Psoas muscle (tissue), 8 donors: ENCODE results near the gene TECPR1. TPM values are rescaled to one million over a fixed set of nuclear protein-coding genes. Genes with fewer than 3 reads are reported as not detected.

Experiments
- ATAC-seq, 4 donors: fragments of 200-7000 bp; cut with Tn5 transposase; one replicate each; pipeline ENCODE4 v1.9.1; 2020; ENCODE audit warnings: moderate library complexity in 3 of 4, mild to moderate bottlenecking in 2 of 4
- DNase-seq, 2 donors: peaks; one replicate each; pipeline ENCODE4 v3.0.0-alpha.2; 2020
- H3K27ac ChIP-seq: fragments of 200-600 bp; one replicate; pipeline ENCODE4 v1.8.0; 2022
- H3K27me3 ChIP-seq, 3 donors: fragments of 200-600 bp in 1 of 3; one replicate each; pipeline versions ENCODE4 v1.6.1 to v1.8.0; 2013 to 2022; ENCODE audit warnings: low read length in 2 of 3, mild to moderate bottlenecking in 2 of 3, moderate library complexity in 1 of 3; ENCODE audit not compliant: insufficient read depth in 3 of 3
- H3K36me3 ChIP-seq, 2 donors: fragments of 200-600 bp in 1 of 2; one replicate each; pipeline versions ENCODE4 v1.6.1 to v1.8.0; 2013 to 2022; ENCODE audit warnings: low read depth in 1 of 2, mild to moderate bottlenecking in 1 of 2, moderate library complexity in 1 of 2; ENCODE audit not compliant: insufficient read depth in 1 of 2
- H3K4me1 ChIP-seq: fragments of 200-600 bp; one replicate; pipeline ENCODE4 v1.8.0; 2022
- H3K4me3 ChIP-seq: fragments of 200-600 bp; one replicate; pipeline ENCODE4 v1.8.0; 2022; ENCODE audit warnings: mild to moderate bottlenecking
- H3K9me3 ChIP-seq: fragments of 200-600 bp; one replicate; pipeline ENCODE4 v1.8.0; 2022
- WGBS, 3 donors: extraction: QIAGEN DNeasy Blood & Tissue Kit; methylation state at CpG; one replicate each; pipeline versions ENCODE4 v1.1.6 to v1.1.7; 2013; 5-methylcytosine and 5-hydroxymethylcytosine counted together
- intact Hi-C, 2 donors: fragments of 100-400 bp; cut with DNase I; formaldehyde crosslinking; loops; one replicate each; pipeline versions ENCODE4 v1.11.0 to v1.14.2; 2022
- polyA plus RNA-seq, 3 donors: library from polyadenylated mRNA; stranded (reverse); fragments of 200-250 nt; gene quantifications; one replicate each; pipeline ENCODE4 v1.2.3, GENCODE V29; 2013
- total RNA-seq, 4 donors: library from RNA; stranded (reverse); fragmentation: NEBNext Ultra II Directional in 2 of 4; extraction: Animal tissue kit (Norgen Biotek cat#: 25700) in 2 of 4; gene quantifications; one replicate each; pipeline versions ENCODE4 v1.2.1 to v1.2.4, GENCODE V29; 2021 to 2023
- TF ChIP-seq, protein P1 (sequence below): fragments of 200-600 bp; IDR thresholded peaks from one replicate; pipeline ENCODE4 v1.8.0; 2022; ENCODE audit warnings: antibody characterized with exemption
- donor health status: healthy with polysubstance abuse.
- donor health status: DM: no; HTN: no; CAD: no; lungs with moderate emphysema.
- donor health status: Bipolar disorder and iron deficiency.
- donor health status: healthy.
- donor health status: DM: yes; HTN: yes; CAD: no.
- donor health status: DM: no; HTN: no; CAD: no.
- donor health status: DM: no; HTN: no; CAD: no.
- donor health status: DM: yes; HTN: yes; CAD: no.

TECPR1 gene
- total and polyA plus RNA-seq, 7 donors = 7.0 to 23.0 (median 14.5) TPM

DNA sequence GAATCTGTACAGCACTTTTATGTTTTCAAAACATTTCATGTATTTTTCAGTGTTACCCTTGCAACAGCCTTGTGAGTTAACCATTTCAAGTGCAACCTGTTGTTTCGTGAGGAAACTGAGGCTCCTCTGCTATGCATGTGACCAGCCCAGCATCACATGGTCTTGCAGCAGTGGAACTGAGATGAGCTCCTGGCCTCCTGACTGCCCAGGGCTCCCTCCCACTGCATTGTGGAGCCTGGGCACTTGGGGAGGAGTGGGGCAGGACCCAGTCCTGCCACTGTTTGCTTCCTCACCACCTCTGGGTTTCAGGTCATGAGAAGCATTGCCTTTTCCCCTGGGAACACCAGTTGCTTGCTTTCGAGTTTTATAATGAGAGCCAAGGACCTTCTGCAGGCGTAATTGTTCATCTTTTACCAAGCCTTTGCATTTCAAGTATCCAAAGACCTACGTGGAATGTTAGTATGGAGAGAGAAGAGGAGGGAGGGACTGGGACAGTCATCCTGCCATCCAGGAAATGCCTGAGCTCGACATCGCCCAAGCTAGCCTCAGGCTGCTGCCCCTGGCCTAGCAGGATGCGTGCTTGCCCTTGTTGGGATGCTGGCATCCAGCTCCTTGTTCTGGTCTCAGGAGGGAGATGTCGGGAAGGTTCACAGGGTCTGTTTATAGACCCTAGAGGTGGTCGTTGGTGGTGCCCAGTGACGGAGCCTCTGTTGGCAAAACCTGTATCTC is 73.1 kb downstream of the TECPR1 start:
- DNase-seq (no peak), ATAC-seq (peak in 1 of 4 donors; percentile 29)
- TF ChIP-seq, protein P1, sequence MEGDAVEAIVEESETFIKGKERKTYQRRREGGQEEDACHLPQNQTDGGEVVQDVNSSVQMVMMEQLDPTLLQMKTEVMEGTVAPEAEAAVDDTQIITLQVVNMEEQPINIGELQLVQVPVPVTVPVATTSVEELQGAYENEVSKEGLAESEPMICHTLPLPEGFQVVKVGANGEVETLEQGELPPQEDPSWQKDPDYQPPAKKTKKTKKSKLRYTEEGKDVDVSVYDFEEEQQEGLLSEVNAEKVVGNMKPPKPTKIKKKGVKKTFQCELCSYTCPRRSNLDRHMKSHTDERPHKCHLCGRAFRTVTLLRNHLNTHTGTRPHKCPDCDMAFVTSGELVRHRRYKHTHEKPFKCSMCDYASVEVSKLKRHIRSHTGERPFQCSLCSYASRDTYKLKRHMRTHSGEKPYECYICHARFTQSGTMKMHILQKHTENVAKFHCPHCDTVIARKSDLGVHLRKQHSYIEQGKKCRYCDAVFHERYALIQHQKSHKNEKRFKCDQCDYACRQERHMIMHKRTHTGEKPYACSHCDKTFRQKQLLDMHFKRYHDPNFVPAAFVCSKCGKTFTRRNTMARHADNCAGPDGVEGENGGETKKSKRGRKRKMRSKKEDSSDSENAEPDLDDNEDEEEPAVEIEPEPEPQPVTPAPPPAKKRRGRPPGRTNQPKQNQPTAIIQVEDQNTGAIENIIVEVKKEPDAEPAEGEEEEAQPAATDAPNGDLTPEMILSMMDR = no peak
- peak overlapping the region; percentile 80 for H3K27ac ChIP-seq
- H3K9me3 ChIP-seq = no peaks in the 10 kb centered on the region
- 78 to 88% (median 84%) methylated on average over 10 of the region's 10 CpGs for WGBS, 3 donors
- intact Hi-C loops = loop anchor here (5.0 kb wide), 1 partner anchor 103 kb away; the partner anchor contains the start of gene BRI3 (in 2 of the 2)
- peaks cover 0 to 3% of the 10 kb centered on the region in 2 donors for H3K36me3 ChIP-seq
- H3K4me1 ChIP-seq = peaks cover 41% of the 10 kb centered on the region
- peak overlapping the region; percentile 56 for H3K4me3 ChIP-seq
- H3K27me3 ChIP-seq = no peaks in the 10 kb centered on the region

DNA sequence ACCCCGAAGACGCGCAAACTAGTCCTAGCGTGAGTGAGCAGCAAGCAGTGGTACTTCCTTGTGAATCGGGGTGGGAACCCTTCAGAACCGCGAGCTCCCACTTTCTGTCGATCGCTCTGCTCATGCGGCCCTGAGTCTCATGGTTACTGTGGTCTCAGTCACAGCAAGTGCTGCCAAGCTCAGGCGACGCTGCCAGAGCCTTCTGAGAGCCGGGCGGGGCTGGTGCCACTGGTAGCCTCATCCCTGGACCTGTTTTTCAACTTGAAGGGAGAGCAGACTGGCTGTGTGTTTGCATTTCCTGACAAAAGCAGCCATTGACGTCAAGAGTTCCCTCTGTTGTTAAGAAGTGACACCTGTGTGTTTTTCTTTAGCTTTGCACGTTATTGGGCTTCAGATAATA is 73.7 kb downstream of the TECPR1 start:
- Histone ChIP-seq H3K4me3 (peak overlapping the region; percentile 56), H3K9me3 (no peaks in the 10 kb centered on the region), H3K27me3 (no peaks in the 10 kb centered on the region), H3K36me3 (peaks cover 0 to 3% of the 10 kb centered on the region in 2 donors), H3K4me1 (peaks cover 45% of the 10 kb centered on the region), H3K27ac (peak overlapping the region; percentile 80)
- TF ChIP-seq, protein P1 = no peak
- 42 to 77% (median 56%) methylated on average over 16 of the region's 16 CpGs for WGBS, 3 donors
- peak; percentile 76 to 86 (median 82) for ATAC-seq
- intact Hi-C loops = loop anchor here (5.0 kb wide), 1 partner anchor 104 kb away; the partner anchor contains the start of gene BRI3 (in 2 of the 2)
- peak; percentile 57 to 91 for DNase-seq

DNA sequence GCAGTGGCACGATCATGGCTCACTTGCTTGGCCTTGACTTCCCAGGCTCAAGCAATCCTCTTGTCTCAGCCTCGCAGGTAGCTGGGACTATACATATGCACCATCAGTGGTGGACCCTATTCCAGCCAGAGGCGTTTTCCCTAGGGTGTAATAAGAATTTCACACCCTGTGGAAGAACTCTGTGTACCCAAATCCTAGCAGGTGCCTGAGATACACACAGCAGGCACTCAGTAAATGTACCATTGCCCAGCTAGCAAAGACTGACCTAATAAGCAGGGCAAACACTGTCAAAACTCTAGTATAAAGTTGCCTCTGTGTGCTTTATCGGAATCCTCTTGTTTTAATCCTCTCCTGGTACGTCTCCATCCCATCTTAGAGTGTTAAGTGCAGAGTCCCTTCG is 74.5 kb downstream of the TECPR1 start:
- TF ChIP-seq, protein P1 = no peak
- 37 to 76% (median 54%) methylated on average over 6 of the region's 6 CpGs for WGBS, 3 donors
- peaks cover 0 to 7% of the 10 kb centered on the region in 2 donors for H3K36me3 ChIP-seq
- ATAC-seq = peak; percentile 32 to 79 (median 58)
- peaks cover 45% of the 10 kb centered on the region for H3K4me1 ChIP-seq
- peak overlapping the region; percentile 56 for H3K4me3 ChIP-seq
- intact Hi-C loops = loop anchor here (5.0 kb wide), 1 partner anchor 105 kb away; the partner anchor contains the start of gene BRI3 (in 2 of the 2)
- no peaks in the 10 kb centered on the region for H3K9me3 ChIP-seq
- H3K27ac ChIP-seq = peak overlapping the region; percentile 80
- no peaks in the 10 kb centered on the region for H3K27me3 ChIP-seq
- no peak for DNase-seq

DNA sequence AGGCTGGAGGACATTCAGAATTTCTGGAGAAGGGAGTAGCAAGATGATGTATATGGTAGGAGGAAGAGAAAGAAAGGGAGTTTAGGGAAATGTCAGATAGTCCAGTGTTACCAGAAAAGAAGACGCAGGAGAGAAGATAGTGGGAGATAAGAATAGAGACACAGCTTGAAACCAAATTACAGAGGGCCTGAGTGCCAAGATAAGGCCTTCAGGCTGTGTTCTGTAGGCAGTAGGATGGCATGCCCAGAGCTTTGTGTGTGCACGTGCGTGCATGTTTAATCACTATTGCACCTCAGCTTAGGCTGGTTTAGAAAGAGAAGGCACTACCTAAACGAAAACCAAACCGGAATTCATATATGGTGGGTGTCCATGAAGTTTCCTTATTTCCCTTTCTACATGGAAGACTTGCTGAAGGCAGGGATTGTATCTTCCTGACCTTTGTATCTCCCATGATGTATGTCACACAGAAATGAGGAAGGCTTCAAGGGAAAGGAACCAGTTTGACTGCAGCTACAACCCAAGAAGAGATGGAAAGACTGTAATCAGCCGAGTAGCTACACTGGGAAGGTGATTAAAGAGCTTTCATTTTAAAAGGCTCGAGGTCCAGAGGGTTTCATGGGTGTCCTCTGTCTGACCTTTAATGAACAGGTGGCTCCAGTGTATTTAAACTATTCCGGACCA is 76.6 kb downstream of the TECPR1 start:
- peak overlapping the region; percentile 69 for H3K27ac ChIP-seq

More for the DNA sequence above, 76.6 kb downstream of the TECPR1 start:
- H3K27me3 ChIP-seq = no peaks in the 10 kb centered on the region
- H3K9me3 ChIP-seq = no peaks in the 10 kb centered on the region
- intact Hi-C loops = loop anchor here (5.0 kb wide), 1 partner anchor 107 kb away; the partner anchor contains the start of gene BRI3 (in 2 of the 2)
- DNase-seq (no peak), ATAC-seq (no peak)
- H3K4me3 ChIP-seq = no peak overlapping the region
- TF ChIP-seq, protein P1 = no peak
- peaks cover 4 to 20% of the 10 kb centered on the region in 2 donors for H3K36me3 ChIP-seq
- 72 to 88% (median 72%) methylated on average over 8 of the region's 8 CpGs for WGBS, 3 donors
- H3K4me1 ChIP-seq = peaks cover 47% of the 10 kb centered on the region
